Suprapubic skin (tissue), 4 donors: Measurements from ENCODE around the gene DYNLT1. TPM values are rescaled to one million over a fixed set of nuclear protein-coding genes. Genes with fewer than 3 reads are reported as not detected.
"Not testable (repeated sequence)": the region's sequence is repeated elsewhere in the genome, so short reads cannot be mapped to it uniquely, and the experiment has no call there.

Experiments used
- DNase-seq, 2 donors: peaks; one replicate each; pipeline ENCODE4 v3.0.0-alpha.2; 2019; ENCODE audit warnings: low spot score in 2 of 2
- H3K27ac ChIP-seq: fragments of 200-600 bp; sonication (generic); one replicate; pipeline ENCODE4 v1.5.1; 2019
- H3K27me3 ChIP-seq: fragments of 200-600 bp; sonication (generic); one replicate; pipeline ENCODE4 v1.5.1; 2019
- H3K36me3 ChIP-seq: fragments of 200-600 bp; sonication (generic); one replicate; pipeline ENCODE4 v1.5.1; 2019
- H3K4me1 ChIP-seq: fragments of 200-600 bp; sonication (generic); one replicate; pipeline ENCODE4 v1.5.1; 2019
- H3K4me3 ChIP-seq: fragments of 200-600 bp; sonication (generic); one replicate; pipeline ENCODE4 v1.5.1; 2019; ENCODE audit warnings: mild to moderate bottlenecking
- H3K9me3 ChIP-seq: fragments of 200-600 bp; sonication (generic); one replicate; pipeline ENCODE4 v1.5.1; 2019
- CTCF ChIP-seq, 2 donors: fragments of 200-600 bp in 1 of 2; fragments of 450-650 bp in 1 of 2; sonication (generic) in 1 of 2; IDR thresholded peaks; one replicate each; pipeline ENCODE4 v1.5.1; 2016 to 2019; ENCODE audit warnings: antibody characterized with exemption in 2 of 2, mild to moderate bottlenecking in 1 of 2, moderate library complexity in 1 of 2
- EP300 ChIP-seq: sonication (generic); formaldehyde crosslinking; IDR thresholded peaks from one replicate; pipeline ENCODE4 v1.6.1; 2017; ENCODE audit warnings: antibody characterized with exemption
- POLR2A ChIP-seq, 2 donors: fragments of 450-650 bp; IDR thresholded peaks; one replicate each; pipeline ENCODE4 v1.6.1; 2017; ENCODE audit warnings: antibody characterized with exemption in 2 of 2, mild to moderate bottlenecking in 2 of 2, moderate library complexity in 2 of 2
- POLR2AphosphoS5 ChIP-seq, 3 donors: sonication (generic); formaldehyde crosslinking; IDR thresholded peaks; one replicate each; pipeline ENCODE4 v1.6.1; 2017; ENCODE audit warnings: antibody characterized with exemption in 3 of 3
- WGBS: methylation state at CpG from one replicate; pipeline ENCODE4 v1.1.5; 2018; 5-methylcytosine and 5-hydroxymethylcytosine counted together
- total RNA-seq, 4 donors: library from RNA; depleted of rRNA; stranded (reverse); fragments of >200 nt; gene quantifications; one replicate each; pipeline ENCODE4 v1.1.0, GENCODE V29; 2016

Gene DYNLT1
- total RNA-seq, 4 donors from 2014 or later, result 27.5 to 63.8 (median 49.4) TPM

GRCh38 chr6:158662607-158662953 is 18.0 kb upstream of the DYNLT1 start:
- Histone ChIP-seq H3K4me1 (peaks cover 44% of the 10 kb centered on the region), H3K9me3 (no peaks in the 10 kb centered on the region), H3K27me3 (no peaks in the 10 kb centered on the region), H3K36me3 (no peaks in the 10 kb centered on the region), H3K4me3 (peak overlapping the region; percentile 33), H3K27ac (peak overlapping the region; percentile 84)
- TF ChIP-seq EP300, result no peak
- WGBS, result 50% methylated on average over 3 of the region's 3 CpGs
- no peak for DNase-seq

- TF ChIP-seq EP300, result no peak
- peak in 1 of 2 donors; percentile 10 for TF ChIP-seq CTCF (IDR thresholded peaks at IDR 0.05)
- no peak for TF ChIP-seq POLR2AphosphoS5 (IDR thresholded peaks at IDR 0.05)
- TF ChIP-seq POLR2A (IDR thresholded peaks at IDR 0.05), result no peak
- no peak overlapping the region for H3K4me3 ChIP-seq
Measured at GRCh38 chr6:158661156-158661685, 16.7 kb upstream of the DYNLT1 start.

DNA sequence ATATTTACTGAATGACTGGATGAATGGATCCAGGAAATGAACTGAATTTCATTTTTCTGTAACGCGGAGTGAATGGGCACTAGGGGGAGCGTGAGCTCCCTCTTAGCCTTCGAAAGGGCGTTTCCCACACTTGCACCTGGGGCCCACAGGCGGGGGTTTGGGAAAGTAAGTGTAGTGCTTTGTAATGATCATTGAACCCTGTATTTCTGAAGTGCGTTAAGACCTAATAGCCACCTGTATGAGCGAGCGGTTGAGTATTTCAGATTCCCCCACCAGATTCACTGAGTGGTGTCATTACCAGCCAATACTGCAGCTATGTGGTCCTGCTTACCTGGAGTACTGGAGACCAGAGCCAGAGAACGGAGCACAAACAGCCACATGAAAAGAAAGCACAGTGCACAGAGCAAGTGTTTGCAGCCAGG is 15.8 kb upstream of the DYNLT1 start:
- DNase-seq, result no peak
- peak in 1 of 2 donors; percentile 45 for TF ChIP-seq CTCF (IDR thresholded peaks at IDR 0.05)
- TF ChIP-seq EP300, result no peak
- TF ChIP-seq POLR2AphosphoS5 (IDR thresholded peaks at IDR 0.05), result no peak
- TF ChIP-seq POLR2A (IDR thresholded peaks at IDR 0.05), result no peak
- peaks cover 44% of the 10 kb centered on the region for H3K4me1 ChIP-seq

More at GRCh38 chr6:158661156-158661685, 16.7 kb upstream of the DYNLT1 start:
- no peak for DNase-seq
- 44% methylated on average over 3 of the region's 3 CpGs for WGBS
- Histone ChIP-seq H3K27ac (peak overlapping the region; percentile 84), H3K27me3 (no peaks in the 10 kb centered on the region), H3K4me1 (peaks cover 44% of the 10 kb centered on the region), H3K36me3 (no peaks in the 10 kb centered on the region), H3K9me3 (no peaks in the 10 kb centered on the region)

GRCh38 chr6:158656986-158657385 is 12.4 kb upstream of the DYNLT1 start:
- peaks cover 28% of the 10 kb centered on the region for H3K4me1 ChIP-seq
- WGBS, result 82% methylated on average over 9 of the region's 9 CpGs
- H3K27me3 ChIP-seq, H3K27ac ChIP-seq, H3K36me3 ChIP-seq, H3K4me3 ChIP-seq, H3K9me3 ChIP-seq: not testable (repeated sequence)
- peak in 1 of 2 donors; percentile 34 for DNase-seq

More for the DNA sequence above, 15.8 kb upstream of the DYNLT1 start:
- Histone ChIP-seq H3K9me3 (no peaks in the 10 kb centered on the region), H3K36me3 (no peaks in the 10 kb centered on the region), H3K4me3 (no peak overlapping the region), H3K27ac (peak overlapping the region; percentile 84), H3K27me3 (no peaks in the 10 kb centered on the region)
- WGBS, result 32% methylated on average over 10 of the region's 10 CpGs

GRCh38 chr6:158655569-158656450 is 11.3 kb upstream of the DYNLT1 start:
- no peak overlapping the region for H3K4me3 ChIP-seq
- TF ChIP-seq EP300, result no peak
- no peak overlapping the region for H3K27ac ChIP-seq
- H3K36me3 ChIP-seq, result no peaks in the 10 kb centered on the region
- H3K4me1 ChIP-seq, result peaks cover 16% of the 10 kb centered on the region
- WGBS, result 94% methylated on average over 19 of the region's 22 CpGs
- H3K27me3 ChIP-seq, result no peaks in the 10 kb centered on the region
- H3K9me3 ChIP-seq, result no peaks in the 10 kb centered on the region
- DNase-seq, result peak in 1 of 2 donors; percentile 49

GRCh38 chr6:158654960-158655489 is 10.5 kb upstream of the DYNLT1 start:
- peak overlapping the region; percentile 51 for H3K27ac ChIP-seq
- H3K36me3 ChIP-seq, result no peaks in the 10 kb centered on the region
- WGBS, result 69% methylated on average over 10 of the region's 10 CpGs
- H3K4me3 ChIP-seq, result no peak overlapping the region
- TF ChIP-seq POLR2A (IDR thresholded peaks at IDR 0.05) (no peak), POLR2AphosphoS5 (IDR thresholded peaks at IDR 0.05) (no peak), EP300 (no peak), CTCF (IDR thresholded peaks at IDR 0.05) (no peak)
- H3K4me1 ChIP-seq, result peaks cover 9% of the 10 kb centered on the region
- DNase-seq, result peak in 1 of 2 donors; percentile 27
- H3K9me3 ChIP-seq, result no peaks in the 10 kb centered on the region
- no peaks in the 10 kb centered on the region for H3K27me3 ChIP-seq
